Tibial nerve (tissue), 4 donors: ENCODE results near the gene B3GNT8. TPM values are rescaled to one million over a fixed set of nuclear protein-coding genes. Genes with fewer than 3 reads are reported as not detected.

Experiments used
- DNase-seq, 2 donors: peaks; one replicate each; pipeline ENCODE4 v3.0.0-alpha.2; 2019; ENCODE audit warnings: low spot score in 2 of 2
- H3K27ac ChIP-seq, 4 donors: fragments of 200-600 bp; sonication (generic) in 3 of 4; one replicate each; pipeline ENCODE4 v1.5.1; 2017 to 2019; ENCODE audit warnings: mild to moderate bottlenecking in 1 of 4
- H3K27me3 ChIP-seq, 2 donors: fragments of 200-600 bp; sonication (generic) in 1 of 2; one replicate each; pipeline versions ENCODE4 v1.5.1 to v1.6.0; 2017 to 2019
- H3K36me3 ChIP-seq, 3 donors: fragments of 200-600 bp; sonication (generic); one replicate each; pipeline ENCODE4 v1.5.1; 2018 to 2019
- H3K4me1 ChIP-seq, 4 donors: fragments of 200-600 bp; sonication (generic) in 3 of 4; one replicate each; pipeline ENCODE4 v1.5.1; 2017 to 2019
- H3K4me3 ChIP-seq, 4 donors: fragments of 200-600 bp; sonication (generic) in 3 of 4; one replicate each; pipeline ENCODE4 v1.5.1; 2017 to 2019; ENCODE audit warnings: mild to moderate bottlenecking in 1 of 4, moderate library complexity in 1 of 4
- H3K9me3 ChIP-seq, 4 donors: fragments of 200-600 bp; sonication (generic) in 3 of 4; one replicate each; pipeline ENCODE4 v1.5.1; 2017 to 2019
- EP300 ChIP-seq, 2 donors: sonication (generic); formaldehyde crosslinking; IDR thresholded peaks; one replicate each; pipeline ENCODE4 v1.6.1; 2017; ENCODE audit warnings: antibody characterized with exemption in 2 of 2, mild to moderate bottlenecking in 1 of 2
- POLR2A ChIP-seq, 2 donors: fragments of 450-650 bp; IDR thresholded peaks; one replicate each; pipeline ENCODE4 v1.6.1; 2017; ENCODE audit warnings: antibody characterized with exemption in 2 of 2, mild to moderate bottlenecking in 2 of 2, moderate library complexity in 2 of 2
- WGBS, 2 donors: methylation state at CpG; one replicate each; pipeline ENCODE4 v1.1.5; 2018; 5-methylcytosine and 5-hydroxymethylcytosine counted together
- total RNA-seq, 4 donors: library from RNA; depleted of rRNA; stranded (reverse); fragments of >200 nt; gene quantifications; one replicate each; pipeline ENCODE4 v1.1.0, GENCODE V29; 2016
- TF ChIP-seq, protein P1 (sequence below), 5 experiments: fragments of 200-600 bp in 3 of 5; fragments of 450-650 bp in 2 of 5; sonication (generic) in 3 of 5; IDR thresholded peaks; one replicate each; pipeline ENCODE4 v1.5.1; 2016 to 2019; ENCODE audit warnings: antibody characterized with exemption in 5 of 5, mild to moderate bottlenecking in 3 of 5, moderate library complexity in 2 of 5

B3GNT8 gene
- total RNA-seq, 4 donors from 2014 or later: 3.8 to 9.0 (median 5.7) TPM

DNA sequence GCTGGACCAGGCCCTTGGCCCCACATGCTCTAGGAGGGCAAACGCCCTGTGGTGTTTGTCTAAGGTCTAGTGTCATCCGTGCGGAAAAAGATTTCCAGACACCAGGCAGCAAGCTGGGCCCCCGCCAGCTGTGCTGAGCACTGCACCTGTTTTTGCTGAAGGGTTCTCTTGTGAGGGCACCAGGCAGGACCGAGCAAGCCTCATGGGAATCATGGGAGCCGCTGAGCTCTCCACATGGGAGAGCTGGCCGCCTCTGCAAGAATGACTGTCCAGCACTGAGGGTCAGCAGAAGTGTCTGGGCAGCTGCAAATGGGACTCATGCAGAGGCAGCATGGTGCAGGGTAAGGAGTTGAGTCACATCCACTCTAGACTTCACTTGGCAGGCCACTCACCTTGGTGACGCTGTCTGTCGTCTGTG, 12.0 kb downstream of the B3GNT8 start:
- peaks cover 0 to 15% (median 5%) of the 10 kb centered on the region in 4 donors for H3K4me1 ChIP-seq
- no peak overlapping the region for H3K4me3 ChIP-seq
- WGBS, 2 donors: 68 to 93% methylated on average over 7 to 9 of the region's 9 CpGs
- TF ChIP-seq POLR2A (IDR thresholded peaks at IDR 0.05) (no peak), EP300 (IDR thresholded peaks at IDR 0.05) (no peak)
- TF ChIP-seq, protein P1, sequence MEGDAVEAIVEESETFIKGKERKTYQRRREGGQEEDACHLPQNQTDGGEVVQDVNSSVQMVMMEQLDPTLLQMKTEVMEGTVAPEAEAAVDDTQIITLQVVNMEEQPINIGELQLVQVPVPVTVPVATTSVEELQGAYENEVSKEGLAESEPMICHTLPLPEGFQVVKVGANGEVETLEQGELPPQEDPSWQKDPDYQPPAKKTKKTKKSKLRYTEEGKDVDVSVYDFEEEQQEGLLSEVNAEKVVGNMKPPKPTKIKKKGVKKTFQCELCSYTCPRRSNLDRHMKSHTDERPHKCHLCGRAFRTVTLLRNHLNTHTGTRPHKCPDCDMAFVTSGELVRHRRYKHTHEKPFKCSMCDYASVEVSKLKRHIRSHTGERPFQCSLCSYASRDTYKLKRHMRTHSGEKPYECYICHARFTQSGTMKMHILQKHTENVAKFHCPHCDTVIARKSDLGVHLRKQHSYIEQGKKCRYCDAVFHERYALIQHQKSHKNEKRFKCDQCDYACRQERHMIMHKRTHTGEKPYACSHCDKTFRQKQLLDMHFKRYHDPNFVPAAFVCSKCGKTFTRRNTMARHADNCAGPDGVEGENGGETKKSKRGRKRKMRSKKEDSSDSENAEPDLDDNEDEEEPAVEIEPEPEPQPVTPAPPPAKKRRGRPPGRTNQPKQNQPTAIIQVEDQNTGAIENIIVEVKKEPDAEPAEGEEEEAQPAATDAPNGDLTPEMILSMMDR (IDR thresholded peaks at IDR 0.05): no peak
- H3K9me3 ChIP-seq: no peaks in the 10 kb centered on the region
- H3K36me3 ChIP-seq: peaks cover 0 to 94% (median 41%) of the 10 kb centered on the region in 3 donors
- H3K27me3 ChIP-seq: no peaks in the 10 kb centered on the region
- no peak overlapping the region for H3K27ac ChIP-seq
- DNase-seq: no peak

DNA sequence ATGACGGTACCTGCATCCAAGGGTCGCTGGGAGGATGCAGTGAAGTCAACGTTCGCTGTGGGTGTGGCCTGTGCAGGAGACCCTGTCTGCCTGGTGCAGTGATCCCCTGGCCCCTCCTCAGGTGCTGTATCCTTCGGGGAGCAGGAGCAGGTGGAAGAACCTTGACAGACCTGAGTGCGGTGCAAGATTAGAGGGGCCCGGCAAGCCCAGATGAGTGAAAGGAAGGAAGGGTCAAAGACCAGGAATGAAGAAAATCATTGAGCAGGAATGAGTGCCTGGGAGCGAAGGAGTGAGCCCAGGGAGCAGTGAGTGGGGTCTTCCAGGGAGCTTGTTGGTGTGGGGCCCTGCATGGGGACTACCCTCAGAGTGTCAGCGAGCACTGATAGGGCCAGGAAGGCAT, 12.7 kb downstream of the B3GNT8 start:
- TF ChIP-seq, protein P1 (IDR thresholded peaks at IDR 0.05): no peak
- TF ChIP-seq POLR2A (IDR thresholded peaks at IDR 0.05) (no peak), EP300 (IDR thresholded peaks at IDR 0.05) (no peak)
- Histone ChIP-seq H3K27ac (no peak overlapping the region), H3K4me1 (peaks cover 0 to 21% (median 5%) of the 10 kb centered on the region in 4 donors), H3K36me3 (peaks cover 0 to 87% (median 37%) of the 10 kb centered on the region in 3 donors), H3K9me3 (no peaks in the 10 kb centered on the region), H3K4me3 (no peak overlapping the region), H3K27me3 (no peaks in the 10 kb centered on the region)
- no peak for DNase-seq
- 88 to 89% methylated on average over 9 of the region's 9 CpGs for WGBS, 2 donors

DNA sequence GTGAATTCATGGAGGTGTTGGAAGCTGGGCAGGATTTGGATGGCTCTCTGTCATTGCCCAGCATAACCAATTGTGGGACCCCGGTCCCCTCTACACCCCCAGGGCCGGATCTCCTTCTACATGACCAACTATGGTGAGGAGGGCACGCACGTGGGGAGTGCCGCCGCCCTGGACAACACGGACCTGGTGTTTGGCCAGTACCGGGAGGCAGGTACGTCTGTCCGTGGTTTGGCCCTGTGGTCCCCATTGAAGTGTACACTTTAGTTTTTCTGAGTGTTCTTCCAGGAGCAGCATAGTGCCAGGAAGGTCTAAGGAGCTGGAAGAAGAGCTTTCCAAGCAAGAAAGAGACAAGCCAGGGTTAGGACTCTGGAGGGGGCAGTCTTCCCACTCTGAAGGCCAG, 13.2 kb downstream of the B3GNT8 start:
- WGBS, 2 donors: 87 to 91% methylated on average over 4 to 10 of the region's 10 CpGs
- Histone ChIP-seq H3K9me3 (no peaks in the 10 kb centered on the region), H3K27ac (no peak overlapping the region), H3K4me3 (no peak overlapping the region), H3K4me1 (peaks cover 0 to 26% (median 7%) of the 10 kb centered on the region in 4 donors), H3K27me3 (no peaks in the 10 kb centered on the region), H3K36me3 (peaks cover 0 to 82% (median 32%) of the 10 kb centered on the region in 3 donors)
- TF ChIP-seq EP300 (IDR thresholded peaks at IDR 0.05): no peak
- TF ChIP-seq POLR2A (IDR thresholded peaks at IDR 0.05): no peak
- TF ChIP-seq, protein P1 (IDR thresholded peaks at IDR 0.05): no peak
- DNase-seq: no peak

DNA sequence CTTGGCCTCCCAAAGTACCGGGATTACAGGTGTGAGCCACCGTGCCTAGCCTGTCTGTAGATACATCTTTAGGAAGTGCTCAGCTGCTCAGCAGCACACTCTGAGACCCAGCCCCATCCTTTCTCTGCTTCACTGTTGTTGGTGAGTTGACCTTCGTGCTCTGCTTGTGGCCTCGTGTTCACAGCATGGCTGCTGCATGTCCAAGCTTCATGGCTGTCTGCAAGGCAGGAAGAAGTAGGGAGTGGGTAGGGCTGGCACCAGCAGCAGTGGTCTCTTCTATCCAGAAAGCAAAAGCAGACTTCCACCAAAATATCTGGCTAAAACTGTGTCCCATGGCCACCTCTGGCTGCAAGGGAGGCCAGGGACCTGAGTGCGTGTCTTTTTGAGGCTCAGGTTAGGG, 14.2 kb downstream of the B3GNT8 start:
- H3K27me3 ChIP-seq: no peaks in the 10 kb centered on the region
- TF ChIP-seq, protein P1 (IDR thresholded peaks at IDR 0.05): no peak
- H3K4me3 ChIP-seq: no peak overlapping the region
- peak overlapping the region in 1 of 4 donors; percentile 59 for H3K27ac ChIP-seq
- 89 to 98% methylated on average over 5 of the region's 5 CpGs for WGBS, 2 donors
- peaks cover 0 to 72% (median 31%) of the 10 kb centered on the region in 3 donors for H3K36me3 ChIP-seq
- DNase-seq: no peak
- H3K4me1 ChIP-seq: peaks cover 0 to 36% (median 8%) of the 10 kb centered on the region in 4 donors
- H3K9me3 ChIP-seq: no peaks in the 10 kb centered on the region

DNA sequence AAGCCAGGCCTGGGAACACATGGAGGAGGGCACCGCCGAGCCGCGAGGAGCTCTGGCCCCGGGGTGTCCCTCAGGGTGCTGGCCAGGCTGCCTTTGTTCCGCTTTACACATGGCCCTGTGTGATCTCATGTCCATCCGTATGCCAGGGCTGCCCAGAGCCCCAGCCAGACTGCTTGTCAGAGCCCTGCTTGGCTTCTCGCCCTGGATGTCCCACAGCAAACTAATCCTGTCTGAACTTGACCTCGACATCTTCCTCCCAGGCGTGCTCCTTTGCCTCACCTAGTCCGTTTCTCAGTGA, 15.3 kb downstream of the B3GNT8 start:
- Histone ChIP-seq H3K27me3 (no peaks in the 10 kb centered on the region), H3K27ac (peak overlapping the region in 2 of 4 donors; percentile 16 to 59), H3K4me1 (peaks cover 0 to 41% (median 8%) of the 10 kb centered on the region in 4 donors), H3K9me3 (no peaks in the 10 kb centered on the region), H3K36me3 (peaks cover 0 to 63% (median 29%) of the 10 kb centered on the region in 3 donors), H3K4me3 (no peak overlapping the region)
- TF ChIP-seq, protein P1 (IDR thresholded peaks at IDR 0.05): no peak
- TF ChIP-seq EP300 (IDR thresholded peaks at IDR 0.05): no peak
- TF ChIP-seq POLR2A (IDR thresholded peaks at IDR 0.05): no peak
- DNase-seq: no peak
- WGBS, 2 donors: 26 to 44% methylated on average over 10 to 11 of the region's 11 CpGs
